Kidney tubule cell (primary cell): ENCODE results near the gene CD163L1.
"Not testable (repeated sequence)": the region's sequence is repeated elsewhere in the genome, so short reads cannot be mapped to it uniquely, and the experiment has no call there.

ENCODE experiments used
- DNase-seq: peaks from one replicate; pipeline ENCODE4 v3.0.0-alpha.2; 2018; ENCODE audit warnings: low spot score

CD163L1 gene

DNA sequence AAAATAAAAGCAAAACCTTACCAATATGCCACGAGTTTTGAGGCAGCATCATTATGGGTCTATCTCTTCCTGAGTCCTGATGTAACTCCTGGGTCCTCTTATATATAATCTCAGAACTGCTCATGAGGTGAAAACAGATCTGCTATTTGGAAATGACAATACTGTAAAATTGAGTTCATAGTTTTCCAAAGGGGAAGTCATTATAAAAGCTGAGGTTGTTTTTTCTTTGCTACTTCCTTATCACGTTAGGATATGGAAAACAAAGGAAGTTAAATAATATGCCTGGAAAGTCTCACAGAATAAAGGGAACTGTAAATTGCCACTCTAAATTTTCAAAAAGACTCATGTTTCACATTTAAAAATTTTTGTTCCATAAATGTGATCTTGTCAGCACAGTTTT, at the start of gene CD163L1:
CD163L1 (minus strand) TSS at position 78 of the 400 bp plus-strand sequence; CDS start at position 52, 26 bp downstream.
- no peak for DNase-seq

DNA sequence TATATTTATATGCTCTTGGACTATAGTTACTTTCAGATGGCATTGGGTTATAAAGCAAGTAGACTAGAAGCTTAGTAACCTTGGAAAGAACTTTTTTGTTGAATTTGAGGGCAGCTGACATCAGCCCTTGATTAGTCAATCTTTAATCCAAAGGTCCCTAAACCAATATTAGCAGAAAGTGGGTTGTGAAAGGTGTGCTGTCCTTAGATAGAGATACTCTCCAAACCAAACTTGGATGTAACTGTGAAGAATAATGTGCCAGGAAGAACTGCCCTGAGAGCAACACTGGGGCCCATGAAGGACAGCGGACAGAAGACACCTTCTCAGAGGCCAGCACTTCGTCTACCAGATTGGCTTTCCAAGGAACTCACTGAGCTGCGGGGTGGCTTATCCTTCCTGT, 49.1 kb upstream of the CD163L1 start:
- no peak for DNase-seq

DNA sequence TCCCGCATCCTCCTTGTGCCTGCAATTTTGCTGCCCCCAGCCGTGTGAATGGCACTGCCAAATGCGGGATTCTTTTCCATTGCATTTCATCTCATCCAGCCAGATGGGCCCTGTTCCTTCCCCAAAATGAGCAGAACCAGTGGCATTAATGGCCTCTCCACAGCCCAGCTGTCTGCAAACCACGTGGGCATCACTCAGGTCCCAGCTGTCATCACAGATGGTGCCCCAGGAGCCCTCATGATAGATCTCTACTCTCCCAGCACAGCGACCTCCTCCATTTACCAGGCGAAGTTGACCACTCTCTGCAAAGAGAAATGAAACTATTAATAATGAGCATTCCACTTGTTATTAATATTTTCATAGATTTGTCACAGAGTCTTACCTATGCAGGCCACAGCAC, 42.6 kb upstream of the CD163L1 start:
- no peak for DNase-seq

DNA sequence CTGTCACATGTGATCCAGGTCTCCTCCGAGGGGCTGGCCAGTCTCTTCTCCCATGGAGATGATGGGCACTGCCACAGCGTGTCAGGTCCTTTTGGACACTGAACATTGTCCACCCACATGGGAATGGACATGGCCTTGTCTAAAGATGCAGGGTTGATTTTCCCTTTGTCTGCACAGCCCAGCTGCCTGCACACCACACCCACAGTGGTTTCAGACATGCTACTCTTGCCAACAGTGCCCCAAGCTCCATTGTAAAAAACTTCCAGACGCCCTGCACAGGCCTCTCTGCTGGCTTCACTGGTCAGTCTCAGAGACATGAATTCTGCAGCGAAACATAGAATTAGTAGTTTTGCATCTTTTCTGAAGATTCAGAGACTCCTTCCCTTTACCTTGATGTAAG, 41.1 kb upstream of the CD163L1 start:
- no peak for DNase-seq

- peak; percentile 12 for DNase-seq
Measured at GRCh38 chr12:7483343-7483742, 39.4 kb upstream of the CD163L1 start.

GRCh38 chr12:7479771-7480170, 35.8 kb upstream of the CD163L1 start:
- DNase-seq, result no peak

- DNase-seq, result no peak
Measured at GRCh38 chr12:7472060-7472459, 28.1 kb upstream of the CD163L1 start.

GRCh38 chr12:7460375-7461259, 16.7 kb upstream of the CD163L1 start:
- DNase-seq, result peak; percentile 41

DNA sequence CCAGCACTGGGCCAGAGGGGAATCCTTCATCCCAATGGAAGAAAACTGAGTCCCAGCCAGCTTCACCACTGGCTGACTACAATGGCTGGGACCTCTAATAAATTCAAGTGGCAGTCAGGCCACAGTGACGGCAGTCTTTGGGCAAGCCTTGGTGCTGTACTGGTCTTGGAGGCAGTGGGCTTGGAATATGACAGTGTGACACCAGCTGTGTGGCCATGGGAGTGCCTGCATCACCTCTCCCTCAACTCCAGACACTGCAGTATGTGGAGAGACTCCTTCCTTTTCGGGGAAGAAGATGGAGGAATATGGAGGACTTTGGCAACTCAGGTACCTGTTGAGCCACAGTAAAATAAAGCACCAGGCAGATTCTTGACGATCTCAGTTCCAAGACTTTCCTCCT, 16.0 kb upstream of the CD163L1 start:
- DNase-seq, result no peak

DNA sequence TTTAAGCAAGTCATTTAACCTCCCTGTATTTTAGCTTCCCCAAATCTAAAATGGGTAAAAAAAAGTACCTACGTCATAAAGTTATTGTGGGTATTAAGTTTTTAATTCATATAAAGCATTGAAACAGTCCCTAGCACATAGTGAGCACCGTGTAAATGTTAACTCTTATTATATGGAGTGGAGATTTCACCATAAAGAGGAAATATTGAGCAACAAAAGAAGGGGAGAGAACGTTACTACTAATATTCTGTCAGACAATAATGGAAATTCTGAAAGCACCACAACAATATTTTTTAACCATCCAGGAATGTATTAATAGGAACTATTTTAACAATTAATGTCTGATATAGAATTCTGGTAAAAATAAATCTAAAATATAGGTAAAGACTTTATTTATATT, 7.8 kb upstream of the CD163L1 start:
- no peak for DNase-seq

DNA sequence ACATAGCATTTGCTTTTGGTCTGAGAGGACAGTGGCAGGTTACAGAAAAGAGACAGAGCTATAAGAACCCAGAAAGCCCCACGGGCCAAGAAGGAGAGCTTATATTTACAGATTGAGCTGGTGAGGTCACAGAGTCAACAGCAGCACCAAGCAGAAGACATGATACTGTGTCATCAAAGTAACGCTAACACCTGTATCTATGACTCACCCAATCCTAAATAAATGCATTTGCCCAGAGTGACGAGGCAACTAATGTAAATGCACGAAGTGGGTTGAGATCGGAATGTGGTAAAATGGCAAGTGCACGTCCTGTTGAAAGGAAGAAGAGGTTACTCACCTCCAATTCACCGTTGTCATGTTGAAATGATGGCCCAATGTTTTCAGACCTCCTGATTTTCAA, 6.7 kb upstream of the CD163L1 start:
- DNase-seq, result no peak

DNA sequence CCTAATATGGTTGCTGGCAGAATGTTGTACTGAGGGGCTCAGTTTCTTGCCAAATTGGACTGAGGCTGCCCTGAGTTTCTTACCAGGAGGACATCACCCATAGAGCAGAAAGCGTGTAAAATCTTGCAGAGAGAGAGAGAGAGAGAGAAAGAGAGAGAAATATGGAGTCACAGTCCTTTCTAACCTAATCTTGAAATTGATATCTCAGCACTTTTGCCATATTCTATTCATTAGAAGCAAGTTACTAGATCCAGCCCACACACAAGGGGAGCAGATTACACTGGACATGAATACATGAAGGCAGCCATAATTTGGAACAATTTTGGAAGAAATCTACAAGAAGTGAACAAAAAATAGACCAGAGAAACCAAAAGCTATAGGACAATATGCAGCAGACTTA, 4.1 kb upstream of the CD163L1 start:
- no peak for DNase-seq

DNA sequence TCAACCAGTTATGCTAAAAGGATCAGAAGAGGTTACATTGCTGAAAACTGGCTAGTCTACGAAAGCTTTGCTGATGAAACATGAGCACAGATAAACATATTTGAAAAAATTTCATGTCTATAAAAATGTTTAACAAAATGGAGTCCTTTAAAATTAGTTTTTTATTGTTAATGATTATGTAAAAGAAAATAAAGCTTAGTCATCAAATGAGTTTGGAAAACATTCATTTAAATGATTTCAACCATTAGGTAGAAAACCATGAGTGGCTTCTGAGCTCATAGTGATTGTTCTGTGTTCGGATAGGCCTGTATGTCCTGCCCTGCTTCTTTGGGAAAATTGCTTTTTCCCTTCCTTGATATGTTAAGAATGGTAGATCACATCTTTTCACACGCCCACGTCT, 584 bp upstream of the CD163L1 start:
- no peak for DNase-seq

DNA sequence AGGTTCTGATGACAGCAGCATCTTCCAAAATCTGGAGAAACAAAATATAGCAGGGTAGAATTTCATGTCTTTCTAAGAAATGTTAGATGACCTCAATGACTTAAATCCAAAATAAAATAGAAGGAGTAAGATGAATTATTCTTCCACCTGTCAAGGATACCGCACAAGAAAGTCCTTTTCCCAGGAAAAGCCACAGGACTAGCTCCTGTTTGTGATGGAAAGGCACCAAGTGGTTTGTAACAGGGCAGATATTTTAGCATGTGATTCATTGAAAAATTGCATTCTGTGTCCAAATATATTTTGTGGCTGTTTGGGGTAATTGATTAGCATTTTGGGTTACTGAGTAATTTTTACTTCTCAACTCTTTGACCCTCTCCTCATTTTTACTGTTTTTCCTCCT, 2.7 kb downstream of the CD163L1 start:
- DNase-seq, result no peak

GRCh38 chr12:7439579-7440505, 4.1 kb downstream of the CD163L1 start:
- peak; percentile 38 for DNase-seq

- not testable (repeated sequence) for DNase-seq
Measured at GRCh38 chr12:7438291-7438995, 5.5 kb downstream of the CD163L1 start.

- DNase-seq, result not testable (repeated sequence)
Measured at GRCh38 chr12:7437494-7437893, 6.5 kb downstream of the CD163L1 start.

GRCh38 chr12:7434670-7435069, 9.3 kb downstream of the CD163L1 start:
- DNase-seq, result no peak

DNA sequence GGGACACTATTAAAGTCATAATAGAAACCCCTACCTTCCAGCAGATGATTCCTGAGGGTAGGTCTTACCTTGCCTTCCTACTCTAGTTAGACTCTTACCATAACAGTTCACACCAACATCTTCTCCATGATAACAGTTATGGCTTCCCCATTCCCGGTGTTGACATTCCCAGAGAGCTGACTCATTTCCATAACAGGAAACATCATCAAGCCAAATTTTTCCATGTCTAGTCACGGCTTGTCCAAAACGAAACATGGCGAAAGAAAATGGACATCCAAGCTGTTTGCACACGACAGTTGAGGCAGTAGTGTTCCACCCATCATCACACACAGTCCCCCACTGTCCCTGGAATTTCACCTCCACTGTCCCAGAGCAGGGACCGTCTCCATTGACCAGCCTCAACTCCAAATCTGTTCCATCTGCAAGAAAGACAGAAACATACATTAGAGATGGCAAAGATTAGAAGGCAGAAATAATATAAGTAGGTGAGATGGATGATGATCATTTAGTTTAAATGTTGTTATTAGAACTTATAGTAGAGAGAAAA, 10.6 kb downstream of the CD163L1 start:
- DNase-seq, result peak; percentile 4

- no peak for DNase-seq
Measured at GRCh38 chr12:7431993-7432685, 11.8 kb downstream of the CD163L1 start.

GRCh38 chr12:7411343-7411742, 32.6 kb downstream of the CD163L1 start:
- DNase-seq, result no peak
